HG03521 (cell line): ENCODE data around the gene FGF8.

Experiments used
- ATAC-seq: cut with Tn5 transposase; IDR thresholded peaks from one replicate; pipeline ENCODE4 v1.9.1; 2021; ENCODE audit warnings: mild to moderate bottlenecking, moderate library complexity; ENCODE audit not compliant: unreplicated experiment

Gene FGF8

GRCh38 chr10:101782811-101783735 is 7.2 kb upstream of the FGF8 start, which contains the start of gene NPM3:
NPM3 (minus strand) TSS chr10:101783446; CDS start chr10:101783390, 56 bp downstream.
- ATAC-seq = peak; percentile 44

GRCh38 chr10:101781984-101782810 is 6.3 kb upstream of the FGF8 start:
- no peak for ATAC-seq

GRCh38 chr10:101781655-101781983 is 5.7 kb upstream of the FGF8 start:
- ATAC-seq = no peak

GRCh38 chr10:101780818-101781654 is 5.1 kb upstream of the FGF8 start:
- ATAC-seq = no peak

GRCh38 chr10:101780187-101780817 is 4.4 kb upstream of the FGF8 start:
- no peak for ATAC-seq

GRCh38 chr10:101779544-101780186 is 3.8 kb upstream of the FGF8 start:
- peak; percentile 37 for ATAC-seq

- no peak for ATAC-seq
These were observed 3.0 kb upstream of the FGF8 start for GRCh38 chr10:101778781-101779543.

- no peak for ATAC-seq
These were observed 2.4 kb upstream of the FGF8 start for GRCh38 chr10:101778151-101778780.

GRCh38 chr10:101777619-101778145 is 1.8 kb upstream of the FGF8 start:
- no peak for ATAC-seq

GRCh38 chr10:101776161-101776817 is 375 bp upstream of the FGF8 start:
- ATAC-seq = no peak

GRCh38 chr10:101774589-101775272 is 1.2 kb downstream of the FGF8 start:
- no peak for ATAC-seq

GRCh38 chr10:101773923-101774588 is 1.9 kb downstream of the FGF8 start:
- ATAC-seq = no peak

GRCh38 chr10:101772895-101773761 is 2.8 kb downstream of the FGF8 start:
- ATAC-seq = no peak

GRCh38 chr10:101772017-101772894 is 3.7 kb downstream of the FGF8 start:
- no peak for ATAC-seq

- no peak for ATAC-seq
These were observed 4.5 kb downstream of the FGF8 start for GRCh38 chr10:101771380-101771779.
